ENCODE measurements around the gene CAMK1D.

GRCh38 chr10:12806228-12807095, 457.1 kb downstream of the CAMK1D start:
- TF ChIP-seq ZFP36 (IDR thresholded peaks at IDR 0.05; ENCODE audit: borderline replicate concordance, partially characterized antibody) (peak; percentile 66), PHF8 (IDR thresholded peaks at IDR 0.05; ENCODE audit: borderline replicate concordance, low read depth) (no peak), CHD2 (IDR thresholded peaks at IDR 0.05; ENCODE audit: low read length, partially characterized antibody) (no peak), POLR2A (IDR thresholded peaks at IDR 0.05; ENCODE audit: low read length) (no peak), CTCF (IDR thresholded peaks at IDR 0.05) (no peak), RCOR1 (IDR thresholded peaks at IDR 0.05; ENCODE audit: low read depth, low read length) (no peak), REST (IDR thresholded peaks at IDR 0.05) (no peak), MAFK (IDR thresholded peaks at IDR 0.05; ENCODE audit: partially characterized antibody) (no peak), POLR2AphosphoS2 (conservative IDR thresholded peaks at IDR 0.05; ENCODE audit: low read length) (no peak)
